HG03039 (cell line): ENCODE results near the gene KIF2A.

Experiments used
- ATAC-seq: cut with Tn5 transposase; IDR thresholded peaks from one replicate; pipeline ENCODE4 v1.9.1; 2021; ENCODE audit warnings: mild to moderate bottlenecking, moderate library complexity; ENCODE audit not compliant: unreplicated experiment

Gene KIF2A

DNA sequence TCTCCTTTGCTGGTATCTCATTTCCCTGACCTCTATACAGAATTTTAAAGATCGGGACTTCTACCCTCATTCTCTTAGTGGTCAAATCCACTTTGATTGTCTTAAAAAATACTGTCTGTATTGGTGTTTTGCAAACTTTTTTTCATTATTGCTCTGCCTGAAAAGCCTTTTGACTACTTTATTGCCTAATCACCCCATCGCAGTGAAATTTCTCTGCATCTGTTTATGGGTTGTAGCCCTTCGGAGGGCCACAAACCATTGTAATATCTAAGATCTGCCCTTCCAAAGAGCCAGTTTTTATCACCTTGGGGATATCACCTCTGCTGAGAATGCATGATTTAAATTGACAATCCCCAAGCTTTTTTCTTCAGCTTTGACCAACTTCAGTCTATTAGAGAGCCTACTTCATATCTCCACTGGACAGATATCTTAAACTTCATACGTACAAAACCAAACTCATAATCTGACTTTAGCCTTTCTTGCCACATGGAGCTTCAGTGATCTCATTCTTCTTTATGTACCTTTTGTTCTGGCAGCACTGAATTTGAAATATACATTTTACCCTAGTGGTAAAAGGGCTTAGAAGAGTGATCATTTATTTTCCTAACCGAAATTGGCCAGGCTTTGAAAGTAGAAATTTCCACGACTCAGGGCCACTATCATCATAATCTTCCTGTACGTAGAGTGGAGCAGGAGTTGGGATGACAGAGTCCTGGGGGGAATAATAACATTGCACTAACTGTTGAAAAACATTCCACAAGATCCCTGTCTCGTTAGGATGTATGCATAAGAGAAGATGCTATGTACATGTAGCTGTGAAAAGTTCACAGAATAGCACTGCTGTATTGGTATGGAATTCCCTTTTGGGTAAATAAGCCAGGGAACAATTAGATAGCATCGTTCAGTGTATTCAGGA is 21.4 kb downstream of the KIF2A start:
- no peak for ATAC-seq

DNA sequence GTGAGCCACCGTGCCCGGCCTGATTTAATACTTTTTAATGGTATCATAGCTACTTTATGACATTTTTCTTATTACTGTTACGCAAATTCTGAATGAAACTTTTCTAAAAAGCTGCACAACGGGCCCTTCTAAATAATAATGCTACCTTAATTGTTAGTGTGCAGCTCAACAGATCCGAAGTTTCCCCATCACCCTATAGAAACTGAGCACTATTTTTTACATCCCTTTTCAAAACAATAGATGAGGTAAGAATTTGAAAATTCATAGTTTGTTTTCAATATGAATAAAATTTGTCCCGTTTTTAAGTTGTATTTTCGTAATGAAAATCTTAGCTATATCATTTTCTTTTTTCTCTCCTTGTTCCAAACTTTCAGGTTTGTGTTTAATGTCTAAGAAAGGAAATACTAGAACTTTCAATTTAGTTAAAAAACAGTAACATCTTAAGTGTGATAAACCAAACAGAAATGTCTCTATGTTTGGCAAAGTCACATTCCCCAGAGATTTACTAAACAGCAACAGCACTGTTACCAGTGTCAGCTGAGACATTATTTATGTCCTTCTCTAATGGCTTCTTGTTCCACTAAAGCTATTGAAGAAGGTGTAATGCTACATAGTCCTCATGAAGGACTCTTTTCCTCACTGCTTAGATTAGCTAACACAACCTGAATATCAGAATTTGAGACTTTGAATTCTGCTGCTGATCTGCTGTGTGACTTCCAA is 22.9 kb downstream of the KIF2A start:
- no peak for ATAC-seq

- ATAC-seq, result no peak
These were observed 24.3 kb downstream of the KIF2A start for GRCh38 chr5:62330302-62330701.

- no peak for ATAC-seq
These were observed 25.9 kb downstream of the KIF2A start for GRCh38 chr5:62331921-62332320.

DNA sequence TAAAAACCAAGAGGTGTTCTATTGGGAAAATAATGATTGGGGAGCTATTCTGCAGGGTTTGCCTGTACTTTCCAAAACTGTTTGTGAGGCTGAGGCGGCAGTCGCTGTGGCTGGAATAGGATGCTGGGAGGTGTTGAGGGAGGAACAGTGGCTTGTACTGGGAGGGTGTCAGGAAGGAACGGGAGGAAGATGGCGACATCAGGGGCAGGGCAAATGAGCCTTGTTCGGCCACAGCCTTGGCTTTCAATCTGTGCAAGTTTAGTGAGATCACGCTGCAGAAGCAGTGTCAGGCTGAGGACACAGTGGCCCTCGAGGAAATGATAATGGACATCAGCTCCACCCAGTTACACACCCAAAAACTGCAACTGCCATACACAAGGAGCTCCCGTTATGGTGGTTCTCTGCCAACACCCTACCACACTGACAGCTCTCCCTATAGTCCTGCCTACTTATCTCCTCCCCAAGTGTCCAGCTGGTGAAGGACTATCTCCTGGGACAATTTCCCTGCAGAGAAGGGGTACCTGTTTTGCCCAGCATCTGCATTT is 27.3 kb downstream of the KIF2A start:
- ATAC-seq, result no peak

DNA sequence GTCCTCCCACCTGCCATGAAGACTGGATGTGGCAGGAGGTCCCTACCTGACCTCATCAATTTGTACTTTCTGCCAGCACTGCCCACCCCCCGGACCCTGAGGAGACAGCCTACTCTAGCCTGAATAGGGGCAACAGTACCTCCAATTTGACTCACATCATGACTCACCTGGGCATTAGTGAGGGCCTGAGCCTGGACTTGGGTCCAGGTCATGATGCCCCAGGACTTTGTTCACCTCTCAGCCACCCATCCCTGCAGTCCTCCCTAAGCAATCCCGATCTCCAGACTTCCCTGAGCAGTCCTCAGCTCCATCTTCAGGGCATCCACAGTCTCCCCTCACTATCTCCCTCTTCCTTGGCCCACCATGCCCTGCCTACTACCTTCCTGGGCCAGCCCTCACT is 28.1 kb downstream of the KIF2A start:
- no peak for ATAC-seq

- ATAC-seq, result no peak
These were observed 34.4 kb downstream of the KIF2A start for GRCh38 chr5:62340392-62340791.

GRCh38 chr5:62340979-62341378 is 35.0 kb downstream of the KIF2A start:
- ATAC-seq, result no peak

GRCh38 chr5:62341783-62342475 is 35.9 kb downstream of the KIF2A start:
- no peak for ATAC-seq

DNA sequence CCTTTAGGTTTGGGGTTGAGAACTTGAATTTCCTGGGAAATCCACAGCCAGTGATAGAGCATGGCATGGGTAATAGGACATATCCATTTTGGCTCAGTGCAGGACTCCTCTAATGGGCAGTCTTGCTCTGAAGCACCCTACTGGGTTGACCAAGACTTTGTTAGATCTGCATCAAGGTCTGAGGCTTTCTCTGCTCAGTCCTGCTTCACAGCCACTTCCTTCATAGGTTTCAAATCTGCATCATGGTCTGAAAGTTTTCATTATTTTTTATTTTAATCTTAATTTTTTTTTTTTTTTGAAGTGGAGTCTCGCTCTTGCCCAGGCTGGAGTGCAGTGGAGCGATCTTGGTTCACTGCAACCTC is 36.5 kb downstream of the KIF2A start:
- no peak for ATAC-seq

- no peak for ATAC-seq
These were observed 37.4 kb downstream of the KIF2A start for GRCh38 chr5:62343428-62343827.

DNA sequence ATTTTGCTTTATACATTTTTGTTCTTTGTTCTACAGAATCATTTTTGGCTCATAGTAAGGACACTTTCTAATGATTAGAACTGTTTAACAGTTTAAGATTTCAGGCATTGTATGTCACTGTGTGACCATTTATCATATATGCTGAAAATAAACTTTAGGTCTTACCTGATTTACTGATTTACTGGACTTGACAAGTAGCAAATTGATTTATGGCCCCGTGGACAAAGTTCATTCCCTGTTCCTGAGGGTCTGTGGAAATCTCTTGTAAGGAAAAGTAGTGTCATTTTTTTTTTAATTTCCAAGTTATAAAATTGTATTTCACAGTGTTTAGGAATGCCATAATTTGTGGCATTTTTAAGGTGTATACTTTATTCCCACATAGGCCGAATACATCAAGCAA is 40.7 kb downstream of the KIF2A start:
- ATAC-seq, result no peak

DNA sequence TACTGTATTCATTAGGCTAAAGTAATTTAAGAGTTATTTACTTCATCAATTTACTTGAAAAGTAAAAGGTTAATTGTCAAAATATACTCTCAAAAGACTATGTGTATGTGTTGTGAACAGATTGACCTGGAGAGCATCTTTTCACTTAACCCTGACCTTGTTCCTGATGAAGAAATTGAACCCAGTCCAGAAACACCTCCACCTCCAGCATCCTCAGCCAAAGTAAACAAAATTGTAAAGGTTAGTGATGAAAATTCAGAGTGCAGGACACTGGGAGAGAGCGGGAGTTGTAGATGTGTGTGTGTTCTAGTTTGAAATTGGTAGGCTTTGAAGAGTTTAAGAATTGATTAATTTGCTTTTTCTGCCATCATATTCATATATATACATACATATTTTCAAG is 41.9 kb downstream of the KIF2A start:
- no peak for ATAC-seq

DNA sequence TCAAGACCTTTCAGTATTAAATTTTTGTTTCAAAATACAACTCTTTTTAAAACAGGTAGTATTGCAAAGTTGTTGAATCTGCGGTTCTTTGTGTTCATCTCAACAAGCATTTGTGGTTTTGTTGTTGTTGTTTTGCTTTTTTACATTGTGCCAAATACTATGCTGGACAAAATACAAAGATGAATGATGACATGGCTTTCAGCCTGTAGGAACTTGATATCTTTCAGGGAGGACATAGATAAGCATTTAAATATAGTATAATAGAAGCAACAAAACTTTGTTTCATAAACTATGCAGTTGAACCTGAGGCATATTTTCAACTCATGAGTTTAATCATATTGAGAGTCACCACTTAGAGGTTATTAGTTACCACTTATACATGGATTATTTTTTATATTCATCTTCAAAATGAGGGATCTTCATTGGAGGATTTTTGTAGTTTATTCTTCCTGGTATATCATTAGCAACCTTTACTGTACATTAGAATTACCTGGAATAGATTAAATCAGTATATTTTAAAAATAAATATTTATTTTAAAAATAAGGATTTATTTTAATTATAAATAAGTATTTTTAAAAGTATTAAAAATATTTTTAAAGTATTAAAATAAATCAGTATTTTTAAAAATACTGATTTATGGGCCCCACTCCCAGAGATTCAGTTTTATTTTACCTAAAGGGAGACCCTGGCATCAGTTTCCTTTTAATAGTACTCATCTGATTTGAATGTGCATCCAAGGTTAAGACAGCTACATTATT is 42.9 kb downstream of the KIF2A start:
- ATAC-seq, result no peak

GRCh38 chr5:62354028-62354874 is 48.2 kb downstream of the KIF2A start:
- peak; percentile 80 for ATAC-seq

- ATAC-seq, result no peak
These were observed 56.7 kb downstream of the KIF2A start for GRCh38 chr5:62362701-62363100.

DNA sequence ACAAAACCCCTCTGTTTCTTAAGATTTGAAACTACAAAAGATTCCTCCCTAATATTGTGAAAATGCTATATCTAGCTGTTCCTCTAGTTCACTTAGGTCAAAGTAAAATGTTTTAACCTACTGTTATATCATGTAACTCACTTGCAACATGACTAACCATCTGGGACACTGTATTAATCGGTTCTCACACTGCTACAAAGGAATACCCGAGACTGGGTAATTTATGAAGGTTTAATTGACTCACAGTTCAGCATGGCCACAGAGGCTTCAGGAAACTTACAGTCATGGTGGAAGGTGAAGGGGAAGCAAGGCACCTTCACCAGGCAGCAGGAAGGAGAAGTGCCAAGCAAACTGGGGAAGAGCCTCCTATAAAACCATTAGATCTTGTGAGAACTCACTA is 63.0 kb downstream of the KIF2A start:
- no peak for ATAC-seq

DNA sequence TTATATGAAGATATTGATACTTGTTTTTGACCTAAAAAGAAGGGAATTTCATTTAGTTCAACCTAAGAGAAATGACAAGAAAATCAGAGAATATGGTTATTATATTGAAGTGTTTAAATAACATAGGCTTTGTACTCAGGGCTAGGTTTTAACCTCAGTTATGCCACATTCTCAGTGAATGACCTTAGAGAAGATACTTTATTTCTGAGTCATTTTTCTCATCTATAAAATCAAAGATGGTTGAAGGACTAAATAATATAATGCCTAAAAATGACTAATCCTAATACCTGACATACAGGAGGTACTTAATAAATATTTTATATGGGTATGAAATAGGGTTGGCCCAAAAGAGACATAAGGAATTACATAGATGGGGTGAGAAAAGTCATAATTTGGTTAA is 65.4 kb downstream of the KIF2A start:
- ATAC-seq, result no peak

- ATAC-seq, result no peak
These were observed 66.6 kb downstream of the KIF2A start for GRCh38 chr5:62372600-62372999.

GRCh38 chr5:62373382-62373781 is 67.4 kb downstream of the KIF2A start:
- ATAC-seq, result no peak
